WTC11 (cell line): ENCODE measurements around the gene G6PC3. TPM values are rescaled to one million over a fixed set of nuclear protein-coding genes. Genes with fewer than 3 reads are reported as not detected.

Source experiments
- ATAC-seq: fragments of 200-7000 bp; cut with Tn5 transposase; 2 replicates; pipeline ENCODE4 v1.10.0; 2021; ENCODE audit warnings: mild to moderate bottlenecking, moderate library complexity
- CTCF ChIA-PET: fragments of 300-600 bp; sonication (Branson Sonifier 250); formaldehyde crosslinking; loops from one replicate; lab custom pipeline; 2021; ENCODE audit warnings: antibody characterized with exemption; lab: Charles Lee
- POLR2A ChIA-PET: fragments of 350-600 bp; sonication (Branson Sonifier 250); formaldehyde crosslinking; loops from one replicate; lab custom pipeline; 2021; ENCODE audit warnings: antibody characterized with exemption; lab: Charles Lee
- DNase-seq: peaks from one replicate; pipeline ENCODE4 v3.0.0; 2021; ENCODE audit warnings: low spot score
- H3K27ac Mint-ChIP-seq: 2 replicates; pipeline ENCODE4 v1.8.0; 2021; ENCODE audit warnings: mixed read lengths
- H3K27me3 Mint-ChIP-seq: 2 replicates; pipeline ENCODE4 v1.8.0; 2021; ENCODE audit warnings: low read depth, mild to moderate bottlenecking, moderate library complexity, mixed read lengths
- H3K36me3 Mint-ChIP-seq: 2 replicates; pipeline ENCODE4 v1.8.0; 2021; ENCODE audit warnings: mixed read lengths
- H3K4me1 Mint-ChIP-seq: 2 replicates; pipeline ENCODE4 v1.8.0; 2022; ENCODE audit warnings: mixed read lengths
- H3K4me3 Mint-ChIP-seq: 2 replicates; pipeline ENCODE4 v1.8.0; 2021; ENCODE audit warnings: mild to moderate bottlenecking, moderate library complexity, mixed read lengths
- H3K9me3 Mint-ChIP-seq: 2 replicates; pipeline ENCODE4 v1.8.0; 2021; ENCODE audit warnings: mixed read lengths
- CREM ChIP-seq: sonication (generic); formaldehyde crosslinking; IDR thresholded peaks from 2 replicates; pipeline ENCODE4 v1.8.1; 2022; ENCODE audit warnings: mild to moderate bottlenecking, missing genetic modification reagents, moderate library complexity
- FOXP1 ChIP-seq: sonication (generic); formaldehyde crosslinking; IDR thresholded peaks from 2 replicates; pipeline ENCODE4 v1.8.0; 2022; ENCODE audit warnings: missing genetic modification reagents, mild to moderate bottlenecking, moderate library complexity, borderline replicate concordance
- MLX ChIP-seq: sonication (generic); formaldehyde crosslinking; IDR thresholded peaks from 2 replicates; pipeline ENCODE4 v1.8.1; 2023; ENCODE audit warnings: mild to moderate bottlenecking, missing genetic modification reagents, moderate library complexity
- PRDM15 ChIP-seq: sonication (generic); formaldehyde crosslinking; IDR thresholded peaks from 2 replicates; pipeline ENCODE4 v1.8.0; 2022; ENCODE audit warnings: missing genetic modification reagents
- RELA ChIP-seq: sonication (generic); formaldehyde crosslinking; IDR thresholded peaks from 2 replicates; pipeline ENCODE4 v1.8.1; 2022; ENCODE audit warnings: missing genetic modification reagents, mild to moderate bottlenecking, borderline replicate concordance
- TEAD4 ChIP-seq: sonication (generic); formaldehyde crosslinking; IDR thresholded peaks from 2 replicates; pipeline ENCODE4 v1.8.0; 2022; ENCODE audit warnings: mild to moderate bottlenecking, missing genetic modification reagents
- ZNF121 ChIP-seq: sonication (generic); formaldehyde crosslinking; IDR thresholded peaks from 2 replicates; pipeline ENCODE4 v1.8.0; 2023; ENCODE audit warnings: missing genetic modification reagents
- ZNF263 ChIP-seq: sonication (generic); formaldehyde crosslinking; IDR thresholded peaks from 2 replicates; pipeline ENCODE4 v1.8.1; 2022; ENCODE audit warnings: low read depth, mild to moderate bottlenecking, moderate library complexity, missing genetic modification reagents
- ZNF416 ChIP-seq: fragments of 250-450 bp; sonication (Bioruptor Pico); IDR thresholded peaks from 2 replicates; pipeline ENCODE4 v1.9.0; 2021; ENCODE audit warnings: mild to moderate bottlenecking, inconsistent platforms
- ZNF423 ChIP-seq: fragments of 250-450 bp; sonication (Bioruptor Pico); IDR thresholded peaks from 2 replicates; pipeline ENCODE4 v2.1.2; 2022; ENCODE audit warnings: mild to moderate bottlenecking, moderate library complexity
- total RNA-seq: library from RNA; stranded (reverse); gene quantifications from 3 replicates; pipeline ENCODE4 v1.2.3, GENCODE V29; 2021
- TF ChIP-seq, protein P1 (sequence below): sonication (generic); formaldehyde crosslinking; IDR thresholded peaks from 2 replicates; pipeline ENCODE4 v1.8.1; 2023; ENCODE audit warnings: mild to moderate bottlenecking, missing genetic modification reagents, borderline replicate concordance
- TF ChIP-seq, protein P2 (sequence below): fragments of 250-450 bp; sonication (Bioruptor Pico); IDR thresholded peaks from 2 replicates; pipeline ENCODE4 v1.8.0; 2021; ENCODE audit warnings: mild to moderate bottlenecking
- TF ChIP-seq, protein P3 (sequence below): fragments of 250-450 bp; sonication (Bioruptor Pico); IDR thresholded peaks from 2 replicates; pipeline ENCODE4 v1.9.0; 2021; ENCODE audit warnings: moderate library complexity, mild to moderate bottlenecking, inconsistent platforms, borderline replicate concordance

Gene G6PC3
- total RNA-seq, 1 experiment from 2014 or later: 121 TPM

DNA sequence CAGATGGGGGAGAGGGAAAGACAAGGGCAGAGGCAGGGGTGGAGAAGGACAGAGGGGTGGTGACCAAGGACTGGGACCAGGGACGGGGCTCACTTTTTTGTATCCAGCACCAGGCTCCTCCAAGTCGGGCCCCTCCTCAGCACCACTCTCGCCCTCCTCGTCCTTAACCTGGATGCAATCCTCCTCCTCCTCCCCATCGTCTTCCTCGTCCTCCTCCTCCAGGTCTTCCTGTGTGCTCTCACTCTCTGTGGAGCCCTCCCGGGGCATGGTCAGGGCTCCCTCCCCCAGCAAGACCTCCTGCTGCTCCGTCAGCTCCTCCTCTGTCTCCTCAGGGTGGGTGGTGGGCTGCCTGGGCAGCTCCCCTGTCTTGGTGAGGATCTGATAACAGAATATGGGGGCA is 16.8 kb downstream of the G6PC3 start:
- Mint-ChIP-seq H3K36me3 (peaks cover 31% of the 10 kb centered on the region), H3K9me3 (no peaks in the 10 kb centered on the region), H3K27ac (peak overlapping the region; percentile 87), H3K27me3 (no peaks in the 10 kb centered on the region), H3K4me3 (peak overlapping the region; percentile 55), H3K4me1 (peaks cover 27% of the 10 kb centered on the region)
- TF ChIP-seq PRDM15 (CRISPR knock-in tag): peak; percentile 95
- TF ChIP-seq ZNF263: peak; percentile 94
- TF ChIP-seq, protein P1, sequence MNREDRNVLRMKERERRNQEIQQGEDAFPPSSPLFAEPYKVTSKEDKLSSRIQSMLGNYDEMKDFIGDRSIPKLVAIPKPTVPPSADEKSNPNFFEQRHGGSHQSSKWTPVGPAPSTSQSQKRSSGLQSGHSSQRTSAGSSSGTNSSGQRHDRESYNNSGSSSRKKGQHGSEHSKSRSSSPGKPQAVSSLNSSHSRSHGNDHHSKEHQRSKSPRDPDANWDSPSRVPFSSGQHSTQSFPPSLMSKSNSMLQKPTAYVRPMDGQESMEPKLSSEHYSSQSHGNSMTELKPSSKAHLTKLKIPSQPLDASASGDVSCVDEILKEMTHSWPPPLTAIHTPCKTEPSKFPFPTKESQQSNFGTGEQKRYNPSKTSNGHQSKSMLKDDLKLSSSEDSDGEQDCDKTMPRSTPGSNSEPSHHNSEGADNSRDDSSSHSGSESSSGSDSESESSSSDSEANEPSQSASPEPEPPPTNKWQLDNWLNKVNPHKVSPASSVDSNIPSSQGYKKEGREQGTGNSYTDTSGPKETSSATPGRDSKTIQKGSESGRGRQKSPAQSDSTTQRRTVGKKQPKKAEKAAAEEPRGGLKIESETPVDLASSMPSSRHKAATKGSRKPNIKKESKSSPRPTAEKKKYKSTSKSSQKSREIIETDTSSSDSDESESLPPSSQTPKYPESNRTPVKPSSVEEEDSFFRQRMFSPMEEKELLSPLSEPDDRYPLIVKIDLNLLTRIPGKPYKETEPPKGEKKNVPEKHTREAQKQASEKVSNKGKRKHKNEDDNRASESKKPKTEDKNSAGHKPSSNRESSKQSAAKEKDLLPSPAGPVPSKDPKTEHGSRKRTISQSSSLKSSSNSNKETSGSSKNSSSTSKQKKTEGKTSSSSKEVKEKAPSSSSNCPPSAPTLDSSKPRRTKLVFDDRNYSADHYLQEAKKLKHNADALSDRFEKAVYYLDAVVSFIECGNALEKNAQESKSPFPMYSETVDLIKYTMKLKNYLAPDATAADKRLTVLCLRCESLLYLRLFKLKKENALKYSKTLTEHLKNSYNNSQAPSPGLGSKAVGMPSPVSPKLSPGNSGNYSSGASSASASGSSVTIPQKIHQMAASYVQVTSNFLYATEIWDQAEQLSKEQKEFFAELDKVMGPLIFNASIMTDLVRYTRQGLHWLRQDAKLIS (CRISPR knock-in tag): no peak
- TF ChIP-seq ZNF423 (CRISPR knock-in tag): peak; percentile 78
- TF ChIP-seq FOXP1 (CRISPR knock-in tag): peak; percentile 48; the same call in 1 of the 2 replicates
- DNase-seq: no peak
- ChIA-PET CTCF (interaction anchor here (0.8 to 4.5 kb wide), 15 partner anchors 9 to 258 kb away, joined by 3 to 41 read pairs (median 5); partner anchors contain the start of genes G6PC3, GRN, HDAC5 and HROB), POLR2A (interaction anchor here (0.6 to 2.4 kb wide), 6 partner anchors 9 to 81 kb away, joined by 3 to 13 read pairs (median 4); partner anchors contain the start of gene G6PC3)
- no peak for ATAC-seq

GRCh38 chr17:44088254-44088653 is 17.7 kb downstream of the G6PC3 start:
- TF ChIP-seq ZNF121 (CRISPR knock-in tag) (no peak), TEAD4 (CRISPR knock-in tag) (no peak), MLX (no peak), ZNF416 (no peak), ZNF423 (CRISPR knock-in tag) (no peak), CREM (CRISPR knock-in tag) (no peak), RELA (CRISPR knock-in tag) (no peak)
- TF ChIP-seq, protein P2, sequence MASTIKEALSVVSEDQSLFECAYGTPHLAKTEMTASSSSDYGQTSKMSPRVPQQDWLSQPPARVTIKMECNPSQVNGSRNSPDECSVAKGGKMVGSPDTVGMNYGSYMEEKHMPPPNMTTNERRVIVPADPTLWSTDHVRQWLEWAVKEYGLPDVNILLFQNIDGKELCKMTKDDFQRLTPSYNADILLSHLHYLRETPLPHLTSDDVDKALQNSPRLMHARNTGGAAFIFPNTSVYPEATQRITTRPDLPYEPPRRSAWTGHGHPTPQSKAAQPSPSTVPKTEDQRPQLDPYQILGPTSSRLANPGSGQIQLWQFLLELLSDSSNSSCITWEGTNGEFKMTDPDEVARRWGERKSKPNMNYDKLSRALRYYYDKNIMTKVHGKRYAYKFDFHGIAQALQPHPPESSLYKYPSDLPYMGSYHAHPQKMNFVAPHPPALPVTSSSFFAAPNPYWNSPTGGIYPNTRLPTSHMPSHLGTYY (CRISPR knock-in tag): no peak
- TF ChIP-seq, protein P3, sequence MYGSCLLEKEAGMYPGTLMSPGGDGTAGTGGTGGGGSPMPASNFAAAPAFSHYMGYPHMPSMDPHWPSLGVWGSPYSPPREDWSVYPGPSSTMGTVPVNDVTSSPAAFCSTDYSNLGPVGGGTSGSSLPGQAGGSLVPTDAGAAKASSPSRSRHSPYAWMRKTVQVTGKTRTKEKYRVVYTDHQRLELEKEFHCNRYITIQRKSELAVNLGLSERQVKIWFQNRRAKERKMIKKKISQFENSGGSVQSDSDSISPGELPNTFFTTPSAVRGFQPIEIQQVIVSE (CRISPR knock-in tag): no peak
- TF ChIP-seq, all 79 proteins: peak for 0
- Mint-ChIP-seq H3K4me3 (no peak overlapping the region), H3K27ac (peak overlapping the region; percentile 84), H3K9me3 (no peaks in the 10 kb centered on the region), H3K4me1 (peaks cover 24% of the 10 kb centered on the region), H3K36me3 (peaks cover 22% of the 10 kb centered on the region), H3K27me3 (no peaks in the 10 kb centered on the region)
- ATAC-seq: no peak
- ChIA-PET POLR2A (interaction anchor here (0.6 to 2.4 kb wide), 2 partner anchors 8 to 82 kb away, joined by 3 to 13 read pairs; no protein-coding TSS in a partner anchor), CTCF (interaction anchor here (0.5 to 4.5 kb wide), 7 partner anchors 10 to 181 kb away, joined by 3 to 41 read pairs (median 5); partner anchors contain the start of gene HROB)
- DNase-seq: no peak
